Right lobe of liver (tissue), 6 donors: Measurements from ENCODE around the gene EVI5. TPM values are rescaled to one million over a fixed set of nuclear protein-coding genes. Genes with fewer than 3 reads are reported as not detected.

Experiments
- ATAC-seq, 4 donors: fragments of 200-7000 bp; cut with Tn5 transposase; one replicate each; pipeline ENCODE4 v1.9.1; 2020; ENCODE audit warnings: mild to moderate bottlenecking in 4 of 4, moderate library complexity in 4 of 4
- DNase-seq, 3 donors: peaks; one replicate each; pipeline ENCODE4 v3.0.0-alpha.2; 2020
- H3K27ac ChIP-seq, 3 donors: fragments of 200-600 bp; one replicate each; pipeline ENCODE4 v1.8.0; 2022
- H3K27me3 ChIP-seq, 2 donors: fragments of 200-600 bp; one replicate each; pipeline ENCODE4 v1.8.0; 2022
- H3K36me3 ChIP-seq, 4 donors: fragments of 200-600 bp; sonication (generic) in 1 of 4; one replicate each; pipeline versions ENCODE4 v1.5.1 to v1.8.0; 2017 to 2022; ENCODE audit warnings: control low read depth in 1 of 4
- H3K4me1 ChIP-seq, 4 donors: fragments of 200-600 bp; sonication (generic) in 1 of 4; one replicate each; pipeline versions ENCODE4 v1.5.1 to v1.8.0; 2017 to 2022; ENCODE audit warnings: control low read depth in 1 of 4
- H3K4me3 ChIP-seq, 3 donors: fragments of 200-600 bp; one replicate each; pipeline ENCODE4 v1.8.0; 2022
- H3K9me3 ChIP-seq, 4 donors: fragments of 200-600 bp; sonication (generic) in 1 of 4; one replicate each; pipeline versions ENCODE4 v1.5.1 to v1.8.0; 2017 to 2022; ENCODE audit warnings: control low read depth in 1 of 4
- POLR2A ChIP-seq: fragments of 450-650 bp; IDR thresholded peaks from one replicate; pipeline ENCODE4 v1.6.1; 2017; ENCODE audit warnings: antibody characterized with exemption, mild to moderate bottlenecking
- WGBS: methylation state at CpG from one replicate; pipeline ENCODE4 v1.1.6; 2018; ENCODE audit warnings: low coverage, low lambda C conversion rate; ENCODE audit not compliant: insufficient coverage; ENCODE audit errors: missing lambda C conversion rate; 5-methylcytosine and 5-hydroxymethylcytosine counted together
- intact Hi-C, 2 donors: fragments of 100-400 bp; cut with DNase I; formaldehyde crosslinking; loops; one replicate each; pipeline versions ENCODE4 v1.11.2 to v1.14.1; 2022
- total RNA-seq, 6 experiments: library from RNA; depleted of rRNA in 2 of 6; stranded (reverse); fragments of >200 nt in 2 of 6; fragmentation: NEBNext Ultra II Directional in 3 of 6; extraction: Animal tissue kit (Norgen Biotek cat#: 25700) in 3 of 6; gene quantifications; one replicate each; pipeline versions ENCODE4 v1.1.0 to v1.2.4, GENCODE V29; 2016 to 2023
- TF ChIP-seq, protein P1 (sequence below), 4 donors: fragments of 200-600 bp in 3 of 4; fragments of 450-650 bp in 1 of 4; IDR thresholded peaks; one replicate each; pipeline versions ENCODE4 v1.5.1 to v1.8.0; 2016 to 2022; ENCODE audit warnings: antibody characterized with exemption in 4 of 4, mild to moderate bottlenecking in 2 of 4
- donor health status: DM: no; HTN: yes; CAD: no.
- donor health status: DM: no; HTN: no; CAD: no.
- donor health status: DM: no; HTN: no; CAD: no.
- donor health status: DM: no; HTN: yes; CAD: no.
- donor health status: DM: no; HTN: yes; CAD: no.

The EVI5 gene
- total RNA-seq, 6 experiments from 2014 or later, result 12.8 to 27.7 (median 19.0) TPM

DNA sequence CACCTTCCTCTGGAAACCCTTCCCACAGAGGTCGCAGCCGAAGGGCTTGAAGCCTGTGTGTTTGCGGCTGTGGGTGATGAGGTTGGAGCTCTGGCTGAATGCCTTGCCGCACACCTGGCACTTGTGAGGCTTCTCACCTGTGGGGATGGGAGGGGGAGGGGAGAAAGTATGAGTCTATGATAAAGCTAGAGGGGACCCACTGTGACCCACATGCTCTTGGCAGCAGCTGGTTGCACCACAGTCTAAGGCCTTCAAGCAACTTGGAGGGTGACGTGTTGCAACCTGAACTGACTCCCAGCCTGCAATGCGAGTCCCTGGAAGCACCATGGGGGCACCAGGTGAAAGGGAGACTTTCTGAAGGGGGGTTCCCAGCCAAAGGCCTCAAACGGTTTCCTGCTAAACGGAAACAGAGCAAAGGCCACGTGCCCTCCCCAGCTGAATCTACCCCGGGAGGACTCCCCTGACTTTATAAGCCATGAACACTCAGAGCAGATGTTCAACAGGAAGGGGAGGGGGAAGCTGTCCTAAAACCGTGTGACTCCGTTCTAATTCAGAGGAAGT is 308.8 kb downstream of the EVI5 start:
- H3K4me1 ChIP-seq, result peaks cover 0 to 8% (median 0%) of the 10 kb centered on the region in 4 donors
- no peak overlapping the region for H3K27ac ChIP-seq
- no peak for DNase-seq
- H3K4me3 ChIP-seq, result no peak overlapping the region
- H3K27me3 ChIP-seq, result peaks cover 0 to 10% of the 10 kb centered on the region in 2 donors
- ATAC-seq, result peak in 1 of 4 donors; percentile 7
- intact Hi-C loops, result no loop called here
- TF ChIP-seq POLR2A, result no peak
- TF ChIP-seq, protein P1, sequence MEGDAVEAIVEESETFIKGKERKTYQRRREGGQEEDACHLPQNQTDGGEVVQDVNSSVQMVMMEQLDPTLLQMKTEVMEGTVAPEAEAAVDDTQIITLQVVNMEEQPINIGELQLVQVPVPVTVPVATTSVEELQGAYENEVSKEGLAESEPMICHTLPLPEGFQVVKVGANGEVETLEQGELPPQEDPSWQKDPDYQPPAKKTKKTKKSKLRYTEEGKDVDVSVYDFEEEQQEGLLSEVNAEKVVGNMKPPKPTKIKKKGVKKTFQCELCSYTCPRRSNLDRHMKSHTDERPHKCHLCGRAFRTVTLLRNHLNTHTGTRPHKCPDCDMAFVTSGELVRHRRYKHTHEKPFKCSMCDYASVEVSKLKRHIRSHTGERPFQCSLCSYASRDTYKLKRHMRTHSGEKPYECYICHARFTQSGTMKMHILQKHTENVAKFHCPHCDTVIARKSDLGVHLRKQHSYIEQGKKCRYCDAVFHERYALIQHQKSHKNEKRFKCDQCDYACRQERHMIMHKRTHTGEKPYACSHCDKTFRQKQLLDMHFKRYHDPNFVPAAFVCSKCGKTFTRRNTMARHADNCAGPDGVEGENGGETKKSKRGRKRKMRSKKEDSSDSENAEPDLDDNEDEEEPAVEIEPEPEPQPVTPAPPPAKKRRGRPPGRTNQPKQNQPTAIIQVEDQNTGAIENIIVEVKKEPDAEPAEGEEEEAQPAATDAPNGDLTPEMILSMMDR (IDR thresholded peaks at IDR 0.05), result no peak
- H3K36me3 ChIP-seq, result no peaks in the 10 kb centered on the region
- 30% methylated on average over 7 of the region's 12 CpGs for WGBS
- H3K9me3 ChIP-seq, result no peaks in the 10 kb centered on the region

DNA sequence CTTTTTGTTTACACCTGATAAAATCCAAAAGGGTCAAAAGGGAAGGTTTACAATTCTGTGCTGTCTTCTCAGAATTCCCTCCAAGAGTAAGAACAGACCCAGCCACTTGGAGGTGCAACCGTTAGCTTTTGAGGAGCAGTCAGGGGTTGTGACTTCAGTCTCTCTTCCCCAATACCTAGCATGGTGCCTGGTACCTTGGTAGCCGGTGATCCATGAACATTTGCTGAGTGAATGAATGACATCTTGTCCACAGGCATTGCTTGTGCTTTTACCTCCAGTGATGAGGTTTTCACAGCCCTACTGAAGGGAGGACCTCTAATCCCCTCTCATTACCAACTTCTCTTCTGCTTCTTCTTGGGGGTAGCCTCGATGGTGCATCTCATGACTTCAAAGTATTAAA is 309.9 kb downstream of the EVI5 start:
- Histone ChIP-seq H3K27me3 (no peaks in the 10 kb centered on the region), H3K9me3 (no peaks in the 10 kb centered on the region), H3K27ac (no peak overlapping the region), H3K36me3 (no peaks in the 10 kb centered on the region), H3K4me1 (no peaks in the 10 kb centered on the region), H3K4me3 (no peak overlapping the region)
- DNase-seq (no peak), ATAC-seq (no peak)
- intact Hi-C loops, result no loop called here
- TF ChIP-seq, protein P1 (IDR thresholded peaks at IDR 0.05), result no peak
- no peak for TF ChIP-seq POLR2A
- 75% methylated on average over 2 of the region's 3 CpGs for WGBS

DNA sequence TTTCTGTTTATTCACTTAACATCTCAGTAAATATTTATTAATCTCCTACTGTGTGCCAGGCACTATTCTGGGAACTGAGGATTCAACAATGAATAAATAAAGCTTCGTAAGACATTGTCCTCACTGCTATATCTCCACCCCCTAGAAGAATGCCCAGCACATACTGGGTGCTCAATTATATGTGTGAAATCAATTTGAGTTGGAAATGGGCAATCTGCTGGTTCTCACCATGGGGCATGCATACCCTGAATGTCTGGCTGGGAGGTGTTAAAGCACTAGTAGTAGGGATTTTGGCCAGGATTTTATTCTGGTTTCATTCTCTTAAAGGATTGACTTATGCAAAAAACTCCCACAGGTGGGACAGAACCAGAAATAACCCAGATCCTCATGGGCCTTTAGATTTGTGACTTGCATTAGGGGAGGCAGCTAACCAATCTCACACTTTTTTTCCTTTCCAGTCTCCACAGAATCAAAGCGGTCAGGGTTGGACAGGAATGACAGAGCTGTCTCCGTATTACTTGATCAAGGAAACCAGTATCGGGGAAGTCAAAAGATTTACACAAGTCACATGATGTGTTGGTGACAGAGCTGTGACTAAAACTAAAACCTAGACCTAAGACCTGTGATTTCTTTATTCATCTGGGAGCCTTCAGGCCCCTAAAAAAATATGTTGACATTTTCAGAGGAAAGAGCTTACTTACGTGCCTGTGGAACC is 311.0 kb downstream of the EVI5 start:
- H3K4me1 ChIP-seq, result no peaks in the 10 kb centered on the region
- no peaks in the 10 kb centered on the region for H3K9me3 ChIP-seq
- DNase-seq (no peak), ATAC-seq (no peak)
- TF ChIP-seq, protein P1 (IDR thresholded peaks at IDR 0.05), result no peak
- TF ChIP-seq POLR2A, result no peak
- H3K27ac ChIP-seq, result no peak overlapping the region
- no peak overlapping the region for H3K4me3 ChIP-seq
- H3K36me3 ChIP-seq, result no peaks in the 10 kb centered on the region
- intact Hi-C loops, result no loop called here
- H3K27me3 ChIP-seq, result no peaks in the 10 kb centered on the region
- WGBS, result 72% methylated on average over 5 of the region's 5 CpGs

DNA sequence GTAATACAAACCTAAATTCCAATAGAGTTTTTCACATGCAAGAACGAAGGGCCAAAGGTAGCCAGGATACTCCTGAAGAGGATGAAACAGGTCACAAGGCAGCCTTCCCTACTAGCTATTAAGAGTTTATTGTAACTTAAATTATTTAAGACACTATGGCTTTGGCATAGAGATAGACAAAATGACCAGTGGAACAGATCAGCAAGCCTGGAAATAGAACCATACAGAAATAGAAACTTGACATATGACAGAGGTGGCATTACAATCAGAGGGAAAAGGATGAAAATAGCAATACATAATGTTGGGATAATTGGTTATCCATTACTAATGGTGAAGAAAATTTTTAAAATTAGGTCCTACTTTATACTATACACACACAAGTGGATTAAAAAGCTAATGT is 314.7 kb downstream of the EVI5 start:
- no peaks in the 10 kb centered on the region for H3K27me3 ChIP-seq
- intact Hi-C loops, result no loop called here
- no peaks in the 10 kb centered on the region for H3K36me3 ChIP-seq
- no peaks in the 10 kb centered on the region for H3K9me3 ChIP-seq
- no peak for TF ChIP-seq POLR2A
- TF ChIP-seq, protein P1 (IDR thresholded peaks at IDR 0.05), result no peak
- no peak overlapping the region for H3K4me3 ChIP-seq
- H3K4me1 ChIP-seq, result no peaks in the 10 kb centered on the region
- WGBS, result 85% methylated on average over 1 of the region's 1 CpG
- no peak overlapping the region for H3K27ac ChIP-seq
- no peak for ATAC-seq
- no peak for DNase-seq
